BE2C (cell line): ENCODE results near the gene IGSF11.

Experiments
- DNase-seq: peaks from one replicate; pipeline ENCODE4 v3.0.0-alpha.2; 2020
- H3K27me3 ChIP-seq: fragments of 250-450 bp; sonication (Bioruptor Pico); 2 replicates; pipeline ENCODE4 v1.5.1; 2020; ENCODE audit warnings: mild to moderate bottlenecking
- H3K36me3 ChIP-seq: fragments of 250-450 bp; sonication (Bioruptor Pico); 2 replicates; pipeline ENCODE4 v1.5.1; 2020; ENCODE audit warnings: mild to moderate bottlenecking
- H3K4me1 ChIP-seq: fragments of 250-450 bp; sonication (Bioruptor Pico); 2 replicates; pipeline ENCODE4 v1.5.1; 2020
- H3K4me3 ChIP-seq: 2 replicates; pipeline ENCODE4 v1.5.1; 2011; ENCODE audit warnings: low read depth, low read length
- H3K9me3 ChIP-seq: fragments of 250-450 bp; sonication (Bioruptor Pico); 2 replicates; pipeline ENCODE4 v1.5.1; 2020
- CTCF ChIP-seq: IDR thresholded peaks from 2 replicates; pipeline ENCODE4 v1.5.1; 2012; ENCODE audit warnings: mild to moderate bottlenecking, low read depth, low read length

IGSF11 gene

GRCh38 chr3:118850687-118851086 lies 184.0 kb downstream of the IGSF11 start:
- TF ChIP-seq CTCF: no peak; the same call in 1 of the 2 replicates
- Histone ChIP-seq H3K36me3 (no peaks in the 10 kb centered on the region), H3K27me3 (0 out of 2 replicates have a peak, but pooled peaks cover 4% of the 10 kb centered on the region), H3K9me3 (no peaks in the 10 kb centered on the region), H3K4me3 (no peak overlapping the region), H3K4me1 (no peaks in the 10 kb centered on the region)
- no peak for DNase-seq
